ENCODE data around the gene GATA3.

The GATA3 gene

GRCh38 chr10:8065651-8066050 is 11.2 kb downstream of the GATA3 start:
- no peak for DNase-seq

GRCh38 chr10:8066124-8066523 is 11.6 kb downstream of the GATA3 start:
- no peak for DNase-seq

- DNase-seq, result no peak
Observed at GRCh38 chr10:8066797-8067196, 12.3 kb downstream of the GATA3 start.

- no peak for DNase-seq
Observed at GRCh38 chr10:8069108-8069507, 14.6 kb downstream of the GATA3 start.

GRCh38 chr10:8069627-8070026 is 15.1 kb downstream of the GATA3 start:
- no peak for DNase-seq

- no peak for DNase-seq
Observed at GRCh38 chr10:8070440-8070839, 16.0 kb downstream of the GATA3 start.

GRCh38 chr10:8071006-8071405 is 16.5 kb downstream of the GATA3 start:
- no peak for DNase-seq

GRCh38 chr10:8071666-8072065 is 17.2 kb downstream of the GATA3 start:
- no peak for DNase-seq

- DNase-seq, result no peak
Observed at GRCh38 chr10:8072211-8072610, 17.7 kb downstream of the GATA3 start.

GRCh38 chr10:8073691-8074416 is 19.4 kb downstream of the GATA3 start:
- DNase-seq, result no peak

GRCh38 chr10:8074881-8075280 is 20.4 kb downstream of the GATA3 start:
- no peak for DNase-seq

- DNase-seq, result no peak
Observed at GRCh38 chr10:8075282-8076260, 21.1 kb downstream of the GATA3 start.

- no peak for DNase-seq
Observed at GRCh38 chr10:8076933-8077332, 22.4 kb downstream of the GATA3 start.

GRCh38 chr10:8078027-8078426 is 23.5 kb downstream of the GATA3 start:
- DNase-seq, result no peak

- no peak for DNase-seq
Observed at GRCh38 chr10:8079126-8079525, 24.6 kb downstream of the GATA3 start.

GRCh38 chr10:8084799-8085198 is 30.3 kb downstream of the GATA3 start:
- no peak for DNase-seq

- no peak for DNase-seq
Observed at GRCh38 chr10:8085251-8085650, 30.8 kb downstream of the GATA3 start.

GRCh38 chr10:8086315-8086714 is 31.8 kb downstream of the GATA3 start:
- DNase-seq, result no peak

GRCh38 chr10:8088504-8088903 is 34.0 kb downstream of the GATA3 start:
- DNase-seq, result no peak

GRCh38 chr10:8092428-8092827 is 37.9 kb downstream of the GATA3 start:
- no peak for DNase-seq

GRCh38 chr10:8095959-8096358 is 41.5 kb downstream of the GATA3 start:
- no peak for DNase-seq

- DNase-seq, result no peak
Observed at GRCh38 chr10:8096931-8097330, 42.4 kb downstream of the GATA3 start.

- no peak for DNase-seq
Observed at GRCh38 chr10:8100366-8100765, 45.9 kb downstream of the GATA3 start.

Data from hippocampal formation (tissue), 2 donors.